Ishikawa (cell line): Measurements from ENCODE around the gene ZNFX1.

Experiments
- CEBPB ChIP-seq: IDR thresholded peaks from 2 replicates; pipeline ENCODE4 v1.6.1; 2012
- CREB1 ChIP-seq: IDR thresholded peaks from 2 replicates; pipeline ENCODE4 v1.6.1; 2012; ENCODE audit warnings: low read depth
- EGR1 ChIP-seq: IDR thresholded peaks from 2 replicates; pipeline ENCODE4 v1.6.1; 2012
- EP300 ChIP-seq: IDR thresholded peaks from 2 replicates; pipeline ENCODE4 v1.6.1; 2012; ENCODE audit warnings: borderline replicate concordance
- FOXM1 ChIP-seq: IDR thresholded peaks from 2 replicates; pipeline ENCODE4 v1.6.1; 2012; ENCODE audit warnings: low read depth, borderline replicate concordance
- MAX ChIP-seq: IDR thresholded peaks from 2 replicates; pipeline ENCODE4 v1.6.1; 2012
- NFIC ChIP-seq: IDR thresholded peaks from 2 replicates; pipeline ENCODE4 v1.6.1; 2012
- RAD21 ChIP-seq: IDR thresholded peaks from 2 replicates; pipeline ENCODE4 v1.6.1; 2012; ENCODE audit warnings: low read depth
- TAF1 ChIP-seq: IDR thresholded peaks from 2 replicates; pipeline ENCODE4 v1.6.1; 2012; ENCODE audit warnings: low read depth, mild to moderate bottlenecking
- TCF12 ChIP-seq: IDR thresholded peaks from 2 replicates; pipeline ENCODE4 v1.6.1; 2012; ENCODE audit warnings: low read depth
- TEAD4 ChIP-seq: IDR thresholded peaks from 2 replicates; pipeline ENCODE4 v1.6.1; 2012
- YY1 ChIP-seq: IDR thresholded peaks from 2 replicates; pipeline ENCODE4 v1.6.1; 2012; ENCODE audit warnings: low read depth
- ZBTB7A ChIP-seq: IDR thresholded peaks from 2 replicates; pipeline ENCODE4 v1.6.1; 2012; ENCODE audit warnings: low read depth
- TF ChIP-seq, protein P1 (sequence below): IDR thresholded peaks from 2 replicates; pipeline ENCODE4 v1.6.1; 2012
- TF ChIP-seq, protein P2 (sequence below): IDR thresholded peaks from 2 replicates; pipeline ENCODE4 v1.6.1; 2012; ENCODE audit warnings: low read depth, mild to moderate bottlenecking

Gene ZNFX1

DNA sequence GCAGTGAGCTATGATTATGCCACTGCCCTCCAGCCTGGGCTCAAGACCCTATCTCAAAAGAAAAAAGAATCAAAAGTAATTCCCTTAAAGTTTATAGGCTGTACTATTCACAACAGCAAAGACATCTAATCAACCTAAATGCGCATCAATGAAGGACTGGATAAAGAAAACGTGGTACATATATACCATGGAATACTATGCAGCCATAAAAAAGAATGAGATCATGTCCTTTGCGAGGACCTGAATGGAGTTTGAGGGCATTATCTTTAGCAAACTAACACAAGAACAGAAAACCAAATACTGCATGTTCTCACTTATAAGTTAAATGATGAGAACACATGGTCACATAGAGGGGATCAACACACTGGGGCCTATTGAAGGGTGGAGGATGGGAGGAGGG lies 16.7 kb downstream of the ZNFX1 start:
- TF ChIP-seq ZBTB7A, result no peak
- TF ChIP-seq, protein P1, sequence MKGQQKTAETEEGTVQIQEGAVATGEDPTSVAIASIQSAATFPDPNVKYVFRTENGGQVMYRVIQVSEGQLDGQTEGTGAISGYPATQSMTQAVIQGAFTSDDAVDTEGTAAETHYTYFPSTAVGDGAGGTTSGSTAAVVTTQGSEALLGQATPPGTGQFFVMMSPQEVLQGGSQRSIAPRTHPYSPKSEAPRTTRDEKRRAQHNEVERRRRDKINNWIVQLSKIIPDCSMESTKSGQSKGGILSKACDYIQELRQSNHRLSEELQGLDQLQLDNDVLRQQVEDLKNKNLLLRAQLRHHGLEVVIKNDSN, result no peak
- no peak for TF ChIP-seq FOXM1
- TF ChIP-seq CREB1, result no peak
- no peak for TF ChIP-seq TEAD4
- no peak for TF ChIP-seq TCF12
- TF ChIP-seq NFIC, result no peak
- no peak for TF ChIP-seq CEBPB
- TF ChIP-seq MAX, result no peak
- TF ChIP-seq RAD21, result no peak

DNA sequence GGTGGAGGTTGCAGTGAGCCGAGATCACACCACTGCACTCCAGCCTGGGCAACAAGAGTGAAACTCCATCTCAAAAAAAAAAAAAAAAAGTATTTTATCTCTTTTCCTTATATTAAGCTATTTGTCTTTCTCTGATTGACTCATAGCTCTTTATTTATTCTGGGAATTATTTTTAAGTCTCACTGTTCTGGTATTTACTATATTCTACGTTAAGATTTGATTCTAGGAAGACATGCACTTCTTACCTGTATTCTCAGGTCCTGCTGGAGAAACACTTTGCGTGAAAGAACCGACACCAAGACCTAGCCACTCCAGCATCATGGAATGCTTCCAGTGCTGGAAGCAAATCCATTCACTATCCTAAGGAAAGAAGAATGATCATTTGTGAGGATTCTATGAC lies 17.6 kb downstream of the ZNFX1 start:
- TF ChIP-seq CEBPB, result no peak
- TF ChIP-seq TCF12, result no peak
- no peak for TF ChIP-seq ZBTB7A
- TF ChIP-seq NFIC, result no peak
- no peak for TF ChIP-seq TEAD4
- TF ChIP-seq FOXM1, result no peak
- TF ChIP-seq EGR1, result no peak
- TF ChIP-seq MAX, result no peak
- no peak for TF ChIP-seq RAD21
- TF ChIP-seq CREB1, result no peak
- TF ChIP-seq YY1, result no peak
- TF ChIP-seq, protein P2, sequence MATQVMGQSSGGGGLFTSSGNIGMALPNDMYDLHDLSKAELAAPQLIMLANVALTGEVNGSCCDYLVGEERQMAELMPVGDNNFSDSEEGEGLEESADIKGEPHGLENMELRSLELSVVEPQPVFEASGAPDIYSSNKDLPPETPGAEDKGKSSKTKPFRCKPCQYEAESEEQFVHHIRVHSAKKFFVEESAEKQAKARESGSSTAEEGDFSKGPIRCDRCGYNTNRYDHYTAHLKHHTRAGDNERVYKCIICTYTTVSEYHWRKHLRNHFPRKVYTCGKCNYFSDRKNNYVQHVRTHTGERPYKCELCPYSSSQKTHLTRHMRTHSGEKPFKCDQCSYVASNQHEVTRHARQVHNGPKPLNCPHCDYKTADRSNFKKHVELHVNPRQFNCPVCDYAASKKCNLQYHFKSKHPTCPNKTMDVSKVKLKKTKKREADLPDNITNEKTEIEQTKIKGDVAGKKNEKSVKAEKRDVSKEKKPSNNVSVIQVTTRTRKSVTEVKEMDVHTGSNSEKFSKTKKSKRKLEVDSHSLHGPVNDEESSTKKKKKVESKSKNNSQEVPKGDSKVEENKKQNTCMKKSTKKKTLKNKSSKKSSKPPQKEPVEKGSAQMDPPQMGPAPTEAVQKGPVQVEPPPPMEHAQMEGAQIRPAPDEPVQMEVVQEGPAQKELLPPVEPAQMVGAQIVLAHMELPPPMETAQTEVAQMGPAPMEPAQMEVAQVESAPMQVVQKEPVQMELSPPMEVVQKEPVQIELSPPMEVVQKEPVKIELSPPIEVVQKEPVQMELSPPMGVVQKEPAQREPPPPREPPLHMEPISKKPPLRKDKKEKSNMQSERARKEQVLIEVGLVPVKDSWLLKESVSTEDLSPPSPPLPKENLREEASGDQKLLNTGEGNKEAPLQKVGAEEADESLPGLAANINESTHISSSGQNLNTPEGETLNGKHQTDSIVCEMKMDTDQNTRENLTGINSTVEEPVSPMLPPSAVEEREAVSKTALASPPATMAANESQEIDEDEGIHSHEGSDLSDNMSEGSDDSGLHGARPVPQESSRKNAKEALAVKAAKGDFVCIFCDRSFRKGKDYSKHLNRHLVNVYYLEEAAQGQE, result no peak
- TF ChIP-seq, protein P1, result no peak
- TF ChIP-seq TAF1, result no peak
- no peak for TF ChIP-seq EP300

DNA sequence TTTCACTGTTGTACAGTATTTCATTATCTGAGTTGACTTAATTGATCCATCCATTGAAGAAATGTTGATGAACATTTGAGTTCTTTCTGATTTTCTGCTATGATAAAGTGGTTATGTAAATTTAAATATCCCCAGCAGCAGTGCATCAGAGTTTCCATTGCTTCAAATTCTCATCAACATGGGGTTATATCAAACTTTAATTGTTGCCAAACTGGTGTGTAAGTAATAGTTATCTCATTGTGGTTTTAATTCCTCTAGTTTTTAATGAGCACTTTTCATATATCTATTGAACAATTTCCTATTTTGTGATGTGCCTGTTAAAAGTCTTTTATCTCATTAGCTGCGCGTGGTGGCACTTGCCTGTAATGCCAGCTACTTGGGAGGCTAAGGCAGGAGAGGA lies 18.1 kb downstream of the ZNFX1 start:
- TF ChIP-seq TCF12 (no peak), NFIC (no peak), YY1 (no peak), EGR1 (no peak), RAD21 (no peak), MAX (no peak), TAF1 (no peak), CREB1 (no peak), EP300 (no peak), CEBPB (no peak)
- TF ChIP-seq, protein P1, result no peak

DNA sequence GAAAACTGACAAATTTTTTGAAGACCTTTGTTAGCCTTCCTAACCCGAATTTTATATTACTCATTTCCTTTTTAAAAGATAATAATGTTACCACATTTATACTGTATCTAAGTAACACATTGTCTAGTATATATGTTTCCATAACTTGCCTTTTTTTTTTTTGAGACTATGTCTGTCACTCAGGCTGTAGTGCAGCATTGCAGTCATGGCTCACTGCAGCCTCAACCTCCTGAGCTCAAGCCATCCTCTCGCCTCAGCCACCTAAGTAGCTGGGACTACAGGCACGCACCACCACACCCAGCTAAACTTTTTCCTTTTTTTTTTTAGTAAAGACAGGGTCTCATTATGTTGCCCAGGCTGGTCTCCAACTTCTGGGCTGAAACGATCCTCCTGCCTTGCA lies 18.6 kb downstream of the ZNFX1 start:
- TF ChIP-seq, protein P2, result no peak
- TF ChIP-seq TAF1, result no peak
- TF ChIP-seq ZBTB7A, result no peak
- no peak for TF ChIP-seq MAX
- TF ChIP-seq TEAD4, result no peak
- no peak for TF ChIP-seq NFIC
- TF ChIP-seq EP300, result no peak
- no peak for TF ChIP-seq RAD21
- TF ChIP-seq CREB1, result no peak
- no peak for TF ChIP-seq FOXM1
- no peak for TF ChIP-seq CEBPB
- no peak for TF ChIP-seq YY1
- TF ChIP-seq TCF12, result no peak
- no peak for TF ChIP-seq EGR1
- TF ChIP-seq, protein P1, result no peak

GRCh38 chr20:49256261-49256660 lies 21.6 kb downstream of the ZNFX1 start:
- no peak for TF ChIP-seq TAF1
- TF ChIP-seq CEBPB, result no peak
- no peak for TF ChIP-seq RAD21
- TF ChIP-seq MAX, result no peak
- TF ChIP-seq ZBTB7A, result no peak
- TF ChIP-seq EGR1, result no peak
- TF ChIP-seq, protein P1, result no peak
- no peak for TF ChIP-seq NFIC
- no peak for TF ChIP-seq TEAD4
- no peak for TF ChIP-seq TCF12
